Retinal pigment epithelial cell (primary cell): Measurements from ENCODE around the gene STXBP1.
A peak's percentile ranks its signal among the peaks of the same experiment; 100 is the strongest.

Source experiments
- DNase-seq: peaks from one replicate; pipeline ENCODE4 v3.0.0-alpha.2; 2010; ENCODE audit warnings: low read depth
- H3K4me3 ChIP-seq: 2 replicates; pipeline ENCODE4 v1.5.1; 2011; ENCODE audit warnings: mild to moderate bottlenecking, low read length, control low read depth, moderate library complexity
- CTCF ChIP-seq: conservative IDR thresholded peaks from 2 replicates; pipeline ENCODE4 v1.5.1; 2011; ENCODE audit warnings: low read depth, low read length, control low read depth, inconsistent platforms

STXBP1 gene

DNA sequence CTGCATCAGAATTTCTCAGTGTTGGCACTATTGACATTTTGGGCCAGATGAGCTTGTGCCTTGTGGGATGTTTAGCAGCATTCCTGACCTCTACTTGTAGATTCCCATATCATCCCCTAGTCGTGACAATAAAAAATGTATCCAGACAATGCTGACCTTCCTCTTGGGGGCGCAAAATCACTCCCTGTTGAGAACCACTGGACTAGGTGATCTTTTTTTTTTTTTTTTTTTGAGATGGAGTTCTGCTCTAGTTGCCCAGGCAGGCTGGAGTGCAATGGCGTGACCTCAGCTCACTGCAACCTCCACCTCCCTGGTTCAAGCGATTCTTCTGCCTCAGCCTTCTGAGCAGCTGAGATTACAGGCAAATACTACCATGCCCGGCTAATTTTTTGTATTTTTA, 22.6 kb downstream of the STXBP1 start:
- H3K4me3 ChIP-seq: no peak overlapping the region
- no peak for DNase-seq
- TF ChIP-seq CTCF: no peak

GRCh38 chr9:127635201-127635735, 23.2 kb downstream of the STXBP1 start:
- TF ChIP-seq CTCF: no peak
- no peak for DNase-seq
- H3K4me3 ChIP-seq: no peak overlapping the region

- no peak overlapping the region for H3K4me3 ChIP-seq
- DNase-seq: peak; percentile 12
- TF ChIP-seq CTCF: no peak
These were observed 25.3 kb downstream of the STXBP1 start for GRCh38 chr9:127637322-127637847.

- TF ChIP-seq CTCF: no peak
- no peak overlapping the region for H3K4me3 ChIP-seq
- no peak for DNase-seq
These were observed 28.9 kb downstream of the STXBP1 start for GRCh38 chr9:127640908-127641545.

DNA sequence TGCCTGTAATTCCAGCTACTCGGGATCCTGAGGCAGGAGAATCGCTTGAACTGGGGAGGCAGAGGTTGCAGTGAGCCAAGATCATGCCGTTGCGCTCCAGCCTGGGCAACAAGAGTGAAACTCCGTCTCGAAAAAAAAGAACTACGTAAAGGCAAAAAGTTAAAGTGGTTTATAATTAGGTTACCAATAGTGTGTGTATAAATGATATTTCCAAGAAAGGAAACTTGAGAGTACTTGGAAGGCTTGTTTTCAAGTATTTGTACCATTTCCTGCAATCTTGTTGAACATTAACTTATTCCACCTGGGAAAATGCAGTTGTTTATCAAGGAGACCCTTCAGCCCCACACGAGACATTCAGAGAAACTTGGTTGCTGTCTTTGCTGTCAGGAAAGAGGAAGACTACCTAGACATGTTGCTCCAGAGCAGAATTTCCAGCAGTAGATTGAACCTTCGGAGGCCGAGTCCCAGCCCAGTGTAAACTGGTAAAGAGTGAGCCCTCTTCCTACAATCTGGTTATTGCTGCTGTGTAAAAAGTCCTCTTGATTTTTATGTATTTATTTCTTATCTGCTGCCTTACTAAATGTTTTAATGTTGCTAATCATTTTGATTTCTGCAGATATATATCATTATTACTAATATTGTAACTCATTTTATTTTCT, 30.1 kb downstream of the STXBP1 start:
- DNase-seq: no peak
- H3K4me3 ChIP-seq: no peak overlapping the region
- TF ChIP-seq CTCF: no peak

DNA sequence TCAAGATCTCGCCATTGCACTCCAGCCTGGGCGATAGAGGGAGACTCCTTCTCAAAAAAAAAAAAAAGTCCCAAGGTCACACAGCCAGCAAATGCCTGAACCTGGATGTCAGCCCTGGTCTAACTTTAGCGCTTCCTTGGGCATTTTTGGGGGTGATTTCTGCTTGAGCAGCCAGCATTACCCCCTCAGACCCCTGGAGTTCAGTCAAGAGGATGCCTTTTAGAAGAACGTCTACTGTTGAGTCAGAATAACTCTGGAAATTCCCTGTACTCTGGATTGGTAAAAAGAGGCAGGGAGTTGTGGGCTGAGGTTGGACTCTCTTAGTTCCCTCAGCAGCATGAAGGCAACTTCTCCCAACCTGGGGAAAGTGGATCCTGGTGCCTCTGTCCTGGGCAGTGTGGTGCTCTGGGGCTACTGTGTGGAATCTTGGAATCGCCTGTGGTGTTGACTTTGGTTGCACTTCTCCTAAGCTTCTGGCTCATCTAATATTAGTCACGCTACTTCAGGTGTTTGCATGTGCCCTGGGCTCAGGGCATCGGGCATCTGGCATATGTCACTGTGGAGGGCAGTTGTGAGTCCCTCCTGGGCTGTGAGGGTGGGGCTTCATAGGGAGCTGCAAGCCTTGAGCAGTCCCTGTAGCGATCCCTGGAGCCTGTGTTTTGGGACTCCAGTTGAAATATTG, 32.2 kb downstream of the STXBP1 start:
- no peak overlapping the region for H3K4me3 ChIP-seq
- no peak for DNase-seq
- TF ChIP-seq CTCF: no peak
